ENCODE measurements around the gene THAP8. TPM values are rescaled to one million over a fixed set of nuclear protein-coding genes. Genes with fewer than 3 reads are reported as not detected.
A peak's percentile ranks its signal among the peaks of the same experiment; 100 is the strongest.

Gene THAP8, protein sequence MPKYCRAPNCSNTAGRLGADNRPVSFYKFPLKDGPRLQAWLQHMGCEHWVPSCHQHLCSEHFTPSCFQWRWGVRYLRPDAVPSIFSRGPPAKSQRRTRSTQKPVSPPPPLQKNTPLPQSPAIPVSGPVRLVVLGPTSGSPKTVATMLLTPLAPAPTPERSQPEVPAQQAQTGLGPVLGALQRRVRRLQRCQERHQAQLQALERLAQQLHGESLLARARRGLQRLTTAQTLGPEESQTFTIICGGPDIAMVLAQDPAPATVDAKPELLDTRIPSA
- total RNA-seq (2016; rRNA removed; fragmentation: Illumina TruSeq; extraction: Trizol) (1.4 and 1.7 TPM in 2 replicates), polyA plus RNA-seq (2011; rRNA removed) (3.7 and 4.0 TPM in 2 replicates), polyA minus RNA-seq (2011; rRNA and poly(A)+ RNA removed; ENCODE audit: low replicate concordance) (0.72 and 5.2 TPM in 2 replicates), Bru-seq, nascent RNA (percentile 43 among the genes with signal in this experiment), BruChase-seq, experiment 1, labeled RNA remaining after a 6-hour chase (percentile 35 among the genes with signal in this experiment), BruChase-seq, experiment 2, labeled RNA remaining after a 2-hour chase (percentile 33 among the genes with signal in this experiment)
- total RNA-seq (2016; cell fraction: cytosol; rRNA removed; fragmentation: Illumina TruSeq; extraction: Trizol; ENCODE audit: low read depth) = 1.3 and 2.0 TPM in 2 replicates
- total RNA-seq (2016; cell fraction: insoluble cytoplasmic fraction; rRNA removed; fragmentation: Illumina TruSeq; extraction: Trizol) = 1.2 and 2.0 TPM in 2 replicates
- total RNA-seq (2016; cell fraction: membrane; rRNA removed; fragmentation: Illumina TruSeq; extraction: Trizol) = 1.3 and 2.8 TPM in 2 replicates
- total RNA-seq (2016; cell fraction: nucleus; rRNA removed; fragmentation: Illumina TruSeq; extraction: Trizol) = 0.53 and 1.2 TPM in 2 replicates
- 2.7 and 4.3 TPM in 2 replicates for polyA plus RNA-seq (2011; cell fraction: cytosol; rRNA removed)
- polyA plus RNA-seq (2011; cell fraction: nucleus; rRNA removed) = 6.3 and 9.2 TPM in 2 replicates
- polyA plus RNA-seq (2012) = 2.2 and 2.3 TPM in 2 replicates
- polyA plus RNA-seq (2016; cell fraction: cytosol; fragmentation: Illumina TruSeq; extraction: Trizol; ENCODE audit: low read depth) = 1.6 and 2.2 TPM in 2 replicates
- 2.9 and 3.0 TPM in 2 replicates for polyA plus RNA-seq (2016; cell fraction: insoluble cytoplasmic fraction; fragmentation: Illumina TruSeq; extraction: Trizol; ENCODE audit: low read depth)
- 1.9 and 2.3 TPM in 2 replicates for polyA plus RNA-seq (2016; cell fraction: membrane; fragmentation: Illumina TruSeq; extraction: Trizol; ENCODE audit: low read depth)
- 2.2 and 4.0 TPM in 2 replicates for polyA plus RNA-seq (2016; cell fraction: nucleus; fragmentation: Illumina TruSeq; extraction: Trizol; ENCODE audit: insufficient read depth, low read depth)
- 2.3 and 2.6 TPM in 2 replicates for polyA minus RNA-seq (2011; cell fraction: cytosol; rRNA and poly(A)+ RNA removed)
- 2.9 and 3.5 TPM in 2 replicates for polyA minus RNA-seq (2011; cell fraction: nucleus; rRNA and poly(A)+ RNA removed)
- long read RNA-seq, experiment 1, partial matches to known transcripts = 2 of 9 reads
- long read RNA-seq, experiment 1, other reads (novel, unspliced or antisense) = 3 of 9 reads
- long read RNA-seq, experiment 2, partial matches to known transcripts = 0 of 8 reads
- long read RNA-seq, experiment 2, other reads (novel, unspliced or antisense) = 4 of 8 reads

DNA sequence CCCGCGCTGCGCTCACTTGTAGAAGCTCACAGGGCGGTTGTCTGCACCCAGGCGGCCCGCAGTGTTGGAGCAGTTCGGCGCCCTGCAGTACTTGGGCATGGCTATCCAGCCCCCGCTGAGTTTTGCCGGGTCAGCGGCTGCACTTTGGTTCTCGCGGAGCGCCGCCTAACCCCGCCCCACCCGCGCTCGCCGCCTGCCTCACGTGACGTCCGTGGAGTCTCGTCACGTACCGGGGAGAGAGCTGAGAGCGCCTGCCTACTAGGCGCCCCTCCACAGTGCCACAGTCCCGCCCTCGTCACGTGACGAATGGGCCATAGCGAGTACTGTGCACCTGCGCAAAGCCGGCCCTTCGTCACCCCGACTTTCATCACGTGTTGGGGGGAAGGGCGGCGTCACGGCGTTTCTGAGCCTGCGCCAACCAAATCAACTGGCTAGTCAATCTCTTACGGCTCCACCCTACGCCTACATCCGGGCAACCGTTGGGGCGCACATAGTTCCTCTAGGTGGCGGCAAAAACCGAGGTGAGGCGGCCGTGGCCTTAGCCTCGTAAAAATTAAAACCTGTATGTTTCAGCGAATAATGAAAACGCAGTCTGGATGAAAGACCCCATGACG lies at the start of gene THAP8:
Gene THAP8, minus strand, starts transcription at position 167 of the 614 bp plus-strand sequence. Its CDS starts 68 bp downstream, at position 99.
- POLR2A ChIA-PET = interaction anchor here (0.5 to 2.6 kb wide), 14 partner anchors 13 to 717 kb away, joined by 3 to 18 read pairs (median 8); partner anchors contain the start of genes ALKBH6, CAPNS1, NFKBID and POLR2I
- Histone ChIP-seq H3K4me3 (replicated peaks in 1 of 3; ENCODE audit: insufficient read depth in 1 of 3, low read depth in 2 of 3, low read length in 3 of 3) (peak within 1 kb of the TSS; percentile 74 to 76 (median 75)), H3K27ac (ENCODE audit: extremely low read length, insufficient read depth, low read length) (peak within 1 kb of the TSS; percentile 83), H3K9me3 (ENCODE audit: low read length) (no peaks in the 10 kb centered on the region), H2AFZ (ENCODE audit: low read length) (no peak within 1 kb of the TSS), H3K9ac (ENCODE audit: insufficient read depth, low read depth, low read length) (peak within 1 kb of the TSS; percentile 71), H4K20me1 (ENCODE audit: insufficient read depth, low read length) (no peaks in the 10 kb centered on the region), H3K4me2 (ENCODE audit: low read depth, low read length) (peak within 1 kb of the TSS; percentile 93), H3K36me3 (replicated peaks in 1 of 2; ENCODE audit: control insufficient read depth in 1 of 2, insufficient read depth in 2 of 2, low read length in 2 of 2) (no peaks in the 10 kb centered on the region; a peak in 1 of 5 replicates), H3K27me3 (ENCODE audit: control insufficient read depth in 1 of 2, insufficient read depth in 2 of 2, low read length in 2 of 2) (no peaks in the 10 kb centered on the region; a peak in 1 of 5 replicates), H3K79me2 (ENCODE audit: insufficient read depth, low read length) (peaks cover 23% of the 10 kb centered on the region), H3K4me1 (ENCODE audit: insufficient read depth, low read length) (peaks cover 69% of the 10 kb centered on the region)
- 0% methylated on average over 15 of the region's 56 CpGs for WGBS (ENCODE audit: low lambda C conversion rate)
- in situ Hi-C loops (cut with HindIII; ENCODE audit: extremely low pct_ligation_motif_present, low pct_unique_long_range_greater_than_20kb) = loop anchor here (5.0 kb wide), 1 partner anchor 57 kb away; the partner anchor contains the start of gene SDHAF1
- BruUV-seq (replicated peaks) = no TSS peak
- FAIRE-seq (peak; percentile 96), ATAC-seq (peak; percentile 82), DNase-seq (ENCODE audit: low spot score) (peak; percentile 97)
- CTCF ChIA-PET (ENCODE audit: low intra/inter-chr PET ratio, low total read pairs) = no interaction called here
- intact Hi-C loops (cut with micrococcal nuclease; ENCODE audit: unreplicated experiment) = loop anchor here (2.0 to 10.0 kb wide), 3 partner anchors 57 to 1161 kb away; partner anchors contain the start of genes POLR2I, SDHAF1, TBCB and ZNF383
- TF ChIP-seq ZNF775 (CRISPR knock-in tag; IDR thresholded peaks at IDR 0.05; ENCODE audit: borderline replicate concordance) (no peak), CHD2 (IDR thresholded peaks at IDR 0.05; ENCODE audit: low read depth, low read length) (peak; percentile 72; the same call in 1 of the 2 replicates), WIZ (CRISPR knock-in tag; IDR thresholded peaks at IDR 0.05) (no peak), GLI4 (CRISPR knock-in tag; IDR thresholded peaks at IDR 0.05; ENCODE audit: borderline replicate concordance) (no peak), KDM5A (IDR thresholded peaks at IDR 0.05; ENCODE audit: borderline replicate concordance, low read length) (peak; percentile 55; the same call in 1 of the 2 replicates), ZNF317 (CRISPR knock-in tag; IDR thresholded peaks at IDR 0.05) (peak; percentile 75; the same call in 1 of the 2 replicates), ZNF282 (IDR thresholded peaks at IDR 0.05; ENCODE audit: partially characterized antibody) (no peak), CENPX (CRISPR knock-in tag; IDR thresholded peaks at IDR 0.05) (no peak), JUN (CRISPR knock-in tag; IDR thresholded peaks at IDR 0.05) (0 out of 2 replicates have a peak, but pooled peaks have one; percentile 14), ZMYM2 (CRISPR knock-in tag; IDR thresholded peaks at IDR 0.05) (0 out of 2 replicates have a peak, but pooled peaks have one; percentile 56), ZNF296 (CRISPR knock-in tag; conservative IDR thresholded peaks at IDR 0.05) (no peak), ZNF678 (CRISPR knock-in tag; IDR thresholded peaks at IDR 0.05) (no peak), NR2F6 (IDR thresholded peaks at IDR 0.05) (peak; percentile 22; the same call in 1 of the 2 replicates), NR2F6 (CRISPR knock-in tag; IDR thresholded peaks at IDR 0.05) (peak; percentile 76), ZNF253 (CRISPR knock-in tag; IDR thresholded peaks at IDR 0.05; ENCODE audit: borderline replicate concordance) (no peak), ZNF143 (CRISPR knock-in tag; IDR thresholded peaks at IDR 0.05) (peak; percentile 56)
- TF ChIP-seq, protein P1, sequence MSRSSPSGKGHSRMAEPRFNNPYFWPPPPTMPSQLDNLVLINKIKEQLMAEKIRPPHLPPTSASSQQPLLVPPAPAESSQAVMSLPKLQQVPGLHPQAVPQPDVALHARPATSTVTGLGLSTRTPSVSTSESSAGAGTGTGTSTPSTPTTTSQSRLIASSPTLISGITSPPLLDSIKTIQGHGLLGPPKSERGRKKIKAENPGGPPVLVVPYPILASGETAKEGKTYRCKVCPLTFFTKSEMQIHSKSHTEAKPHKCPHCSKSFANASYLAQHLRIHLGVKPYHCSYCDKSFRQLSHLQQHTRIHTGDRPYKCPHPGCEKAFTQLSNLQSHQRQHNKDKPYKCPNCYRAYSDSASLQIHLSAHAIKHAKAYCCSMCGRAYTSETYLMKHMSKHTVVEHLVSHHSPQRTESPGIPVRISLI (CRISPR knock-in tag; IDR thresholded peaks at IDR 0.05; ENCODE audit: borderline replicate concordance) = no peak; the same call in 1 of the 2 replicates
